Islet of Langerhans (tissue), 1 donor: ENCODE results near the gene CDH13.

Source experiments
- FAIRE-seq: peaks from one replicate; lab custom pipeline; 2011; peaks lifted over from hg19 to GRCh38; lab: Jason Lieb, UNC

Gene CDH13

DNA sequence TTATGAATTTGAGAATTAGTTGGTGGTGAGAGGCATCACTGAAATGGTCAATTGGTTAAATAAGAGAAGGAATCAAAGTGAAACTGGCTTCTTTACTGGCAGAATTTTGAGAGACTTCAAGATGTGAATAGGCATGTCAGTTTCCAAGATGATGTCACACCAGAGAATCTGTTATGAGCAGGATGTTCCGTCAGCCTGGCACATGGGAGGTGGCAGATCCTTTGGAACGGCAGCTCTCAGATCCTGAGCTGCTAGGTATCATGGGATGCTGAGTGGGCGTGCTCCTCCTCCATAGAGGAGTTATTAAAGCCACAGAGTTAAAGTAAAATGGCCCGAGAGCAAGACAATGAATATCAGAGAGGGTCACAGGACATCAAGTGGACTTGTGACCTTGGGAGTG lies 736.8 kb downstream of the CDH13 start:
- FAIRE-seq = no peak

DNA sequence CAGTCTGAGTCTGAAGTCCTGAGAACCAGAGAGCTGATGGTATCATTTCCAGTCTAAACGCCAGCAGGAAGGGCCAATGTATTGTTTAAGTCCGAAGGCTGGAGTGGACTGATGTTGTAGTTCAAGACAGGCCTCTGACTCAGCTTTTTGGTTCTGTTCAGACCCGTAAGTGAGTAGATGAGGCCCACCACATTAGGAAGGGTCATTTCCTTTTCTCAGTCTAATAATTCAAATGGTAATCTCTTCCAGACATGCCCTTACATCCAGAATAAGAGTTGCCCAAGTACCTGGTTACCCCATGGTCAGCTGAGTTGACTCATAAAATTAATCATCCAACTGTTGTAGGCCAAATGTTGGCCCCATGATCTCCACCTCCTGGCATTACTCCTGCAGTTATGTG lies 738.4 kb downstream of the CDH13 start:
- no peak for FAIRE-seq

DNA sequence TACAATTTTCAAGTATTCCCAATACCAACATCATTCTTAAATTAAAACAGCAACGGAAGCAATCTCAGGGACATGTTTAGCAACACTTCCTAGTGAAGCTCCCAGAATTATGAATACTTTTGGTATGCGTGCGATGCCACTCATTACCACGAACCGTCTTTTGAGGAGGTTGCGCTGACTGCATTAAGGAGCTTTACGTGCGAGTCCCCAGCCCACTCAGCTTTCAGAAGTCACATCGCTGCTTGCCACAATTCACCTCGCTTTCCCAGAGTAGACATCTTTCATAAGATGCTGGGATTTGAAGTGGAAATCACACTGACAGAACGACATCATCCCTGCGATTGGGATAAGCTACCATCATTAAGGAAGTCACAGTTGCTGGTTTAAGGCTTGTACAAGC lies 739.5 kb downstream of the CDH13 start:
- FAIRE-seq = no peak

DNA sequence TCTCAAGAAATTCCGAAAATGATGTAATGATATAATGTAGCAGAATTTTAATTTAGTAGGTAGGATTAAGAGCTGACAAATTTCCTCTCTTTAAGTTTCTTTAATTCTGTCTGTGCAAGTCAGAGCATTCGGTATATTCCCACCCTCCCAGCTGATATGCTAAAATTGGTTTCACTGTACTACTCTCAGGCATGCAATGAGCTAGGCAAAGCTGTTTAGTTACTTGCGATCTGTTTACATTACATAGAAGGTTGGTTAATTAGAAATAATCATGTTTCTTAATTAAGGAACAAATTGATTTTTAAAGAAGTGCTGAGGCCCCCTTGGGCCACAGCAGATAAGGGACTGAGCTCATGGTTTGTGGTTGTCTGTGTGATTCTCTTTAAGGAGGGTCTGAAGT lies 748.2 kb downstream of the CDH13 start:
- FAIRE-seq = no peak

DNA sequence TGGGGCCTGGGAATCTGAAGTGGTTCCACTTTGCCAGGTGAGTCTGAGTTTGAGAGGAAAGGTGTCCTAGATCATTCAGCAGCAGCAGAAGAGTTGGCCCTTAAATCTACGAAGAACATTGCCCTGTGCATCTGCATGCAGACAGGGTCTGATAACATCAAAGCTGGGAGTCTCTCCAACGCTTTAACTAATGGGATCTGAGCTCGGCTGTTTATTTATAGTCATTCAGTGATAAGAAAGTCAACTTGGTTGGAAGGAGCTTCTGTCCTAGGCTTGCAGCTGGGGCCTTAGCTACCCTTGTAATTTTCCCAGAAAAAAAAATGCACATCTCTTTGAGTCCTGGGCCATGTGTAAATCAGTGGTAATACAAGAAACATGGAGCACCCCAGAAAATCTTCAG lies 763.0 kb downstream of the CDH13 start:
- no peak for FAIRE-seq

DNA sequence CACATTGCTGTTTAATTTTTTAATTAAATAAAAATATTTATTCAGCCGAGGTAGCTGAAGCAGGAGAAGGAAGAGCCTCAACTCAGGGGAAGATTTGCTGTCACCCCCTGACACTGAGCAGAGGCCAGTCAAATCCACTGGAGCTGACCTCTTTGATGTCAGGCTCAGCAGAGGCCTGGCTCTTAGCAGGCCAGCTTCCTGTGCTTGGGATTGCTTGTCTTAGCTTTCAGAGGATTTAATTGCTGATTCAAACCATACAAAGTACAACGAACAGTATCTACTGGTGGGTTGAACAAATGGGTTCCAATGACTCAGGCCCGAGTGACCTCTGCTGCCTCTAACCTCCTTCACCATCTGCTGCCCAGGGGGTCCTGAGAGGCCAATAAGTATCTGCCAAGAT lies 764.0 kb downstream of the CDH13 start:
- no peak for FAIRE-seq

DNA sequence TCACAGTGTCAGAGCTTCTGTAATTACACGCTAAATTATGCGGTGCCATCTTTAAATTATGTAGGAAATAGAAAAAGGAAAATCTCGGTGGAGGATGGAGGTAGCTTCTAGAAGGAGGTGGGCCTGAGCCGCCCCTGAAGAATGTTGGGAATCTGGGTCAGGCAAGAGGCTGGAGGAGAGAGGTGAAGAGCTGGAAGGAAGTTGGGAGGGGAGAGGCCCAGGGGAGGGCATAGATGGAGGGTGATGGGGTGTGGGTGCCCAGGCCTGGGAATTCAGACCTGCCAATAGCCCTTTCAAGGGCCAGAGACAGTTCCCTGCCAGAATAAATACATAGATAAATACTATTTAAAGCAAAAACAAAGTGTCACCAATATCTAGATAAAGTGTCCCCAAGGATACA lies 766.0 kb downstream of the CDH13 start:
- no peak for FAIRE-seq

DNA sequence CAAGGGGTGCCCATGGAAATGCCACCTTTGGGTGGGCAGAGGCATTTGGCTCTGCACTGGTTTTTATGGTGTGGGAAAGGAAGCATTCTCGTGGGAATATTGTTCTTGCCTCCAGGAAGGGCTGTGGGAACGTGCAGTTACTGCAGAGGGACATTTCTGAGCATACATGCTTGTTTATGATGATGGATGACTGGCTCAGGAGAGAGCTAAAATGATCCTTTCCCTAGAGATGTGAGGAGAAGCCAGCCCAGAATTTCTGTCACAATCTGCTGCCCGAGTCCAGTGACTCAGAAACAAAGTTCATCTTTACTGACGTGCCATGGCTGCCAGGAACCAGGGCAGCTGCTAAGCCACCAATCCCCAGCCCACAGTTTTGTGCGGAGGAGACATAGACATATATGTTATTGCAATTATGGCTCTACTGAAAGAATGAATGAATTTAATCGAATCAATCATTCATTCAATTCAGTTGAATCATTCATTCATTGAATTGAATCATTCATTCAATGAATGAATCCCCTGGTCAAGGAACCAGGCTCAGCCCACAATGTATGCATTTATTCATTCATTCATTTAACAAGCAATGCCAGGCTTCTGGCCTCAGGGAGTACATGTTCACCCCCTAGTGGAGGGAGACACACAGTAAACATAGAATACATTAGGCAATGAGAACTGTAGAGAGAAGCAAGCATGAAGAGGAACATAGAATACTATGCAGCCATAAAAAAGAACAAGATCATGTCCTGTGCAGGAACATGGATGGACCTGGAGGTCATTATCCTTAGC lies 766.6 kb downstream of the CDH13 start:
- FAIRE-seq = no peak

DNA sequence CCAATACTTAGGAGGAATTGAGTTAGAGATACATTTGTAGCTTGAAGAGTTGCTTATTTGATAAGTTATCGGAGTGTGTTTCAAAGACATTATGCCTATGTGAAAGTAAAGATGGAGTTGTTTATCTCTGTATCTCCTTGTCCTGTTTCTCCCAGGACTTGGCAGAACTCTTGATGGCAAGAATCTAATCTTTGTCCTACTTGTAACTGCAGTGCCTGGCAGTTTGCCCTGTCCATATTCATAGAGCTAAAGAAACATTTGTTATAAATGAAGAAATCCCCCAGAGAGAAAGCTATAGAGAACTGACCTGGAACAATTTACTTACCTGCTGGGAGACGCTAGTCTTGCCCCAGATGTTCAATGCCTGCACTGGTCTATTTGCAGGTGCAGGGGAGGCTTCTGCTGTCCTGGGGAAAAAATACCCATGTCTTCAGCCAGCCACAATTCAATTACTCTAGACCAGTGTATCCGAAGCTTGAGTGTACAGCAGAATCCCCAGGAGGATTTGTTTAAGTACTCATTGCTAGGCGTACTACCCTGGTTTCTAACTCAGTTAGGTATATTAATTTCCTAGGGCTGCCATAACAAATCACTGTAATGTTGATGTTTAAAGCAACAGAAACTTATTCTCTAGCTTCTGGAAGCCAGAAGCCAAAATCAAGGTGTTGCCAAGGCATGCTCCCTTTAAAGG lies 771.0 kb downstream of the CDH13 start:
- FAIRE-seq = no peak

DNA sequence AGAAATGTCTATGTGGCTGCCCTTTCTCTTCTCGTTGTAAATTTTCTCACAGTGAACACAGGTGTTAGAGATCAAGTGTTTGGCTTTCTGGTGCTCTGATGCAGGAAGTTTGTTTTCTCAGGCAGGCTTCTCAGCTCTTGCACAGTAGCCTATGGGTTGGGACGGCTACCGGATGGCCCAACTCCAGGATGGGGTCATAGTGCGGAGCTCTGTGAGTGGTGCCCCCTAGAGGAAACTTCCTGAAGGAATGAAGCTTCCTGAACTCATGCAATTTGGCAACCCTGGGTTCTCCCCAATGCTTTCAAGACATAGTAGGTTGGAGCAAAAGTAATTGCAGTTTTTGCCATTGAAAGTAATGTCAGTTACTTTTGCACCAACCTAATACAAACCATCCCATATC lies 773.5 kb downstream of the CDH13 start:
- FAIRE-seq = no peak

DNA sequence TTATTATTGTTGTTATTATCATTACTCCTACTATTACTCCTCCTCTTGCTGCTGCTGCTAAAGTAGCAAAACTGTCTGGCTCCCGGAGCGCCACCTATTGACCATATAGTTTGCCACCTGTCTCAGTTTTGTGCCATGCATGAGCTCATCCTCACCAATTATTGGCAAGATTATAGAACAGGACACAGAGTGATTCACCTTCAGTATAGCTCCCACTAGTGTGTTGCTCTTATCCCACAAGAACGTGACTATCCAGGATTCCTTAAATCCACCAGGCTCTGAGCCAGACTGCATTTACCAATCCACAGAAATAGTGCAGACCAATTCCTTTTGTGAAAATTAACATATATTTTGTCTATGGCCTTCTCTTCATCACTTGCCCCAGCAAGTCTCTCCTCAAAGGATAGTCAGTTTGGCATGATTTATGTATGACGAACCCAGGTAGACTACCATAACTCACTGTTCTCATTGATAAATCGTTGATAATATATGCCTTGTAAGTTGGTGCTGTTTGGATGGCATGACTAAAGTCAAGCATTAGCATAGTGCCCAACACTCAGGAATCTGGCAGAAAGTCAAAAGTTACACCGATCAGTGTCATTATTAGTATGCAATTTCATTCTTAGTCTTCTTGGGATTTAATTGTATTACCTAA lies 775.5 kb downstream of the CDH13 start:
- no peak for FAIRE-seq

DNA sequence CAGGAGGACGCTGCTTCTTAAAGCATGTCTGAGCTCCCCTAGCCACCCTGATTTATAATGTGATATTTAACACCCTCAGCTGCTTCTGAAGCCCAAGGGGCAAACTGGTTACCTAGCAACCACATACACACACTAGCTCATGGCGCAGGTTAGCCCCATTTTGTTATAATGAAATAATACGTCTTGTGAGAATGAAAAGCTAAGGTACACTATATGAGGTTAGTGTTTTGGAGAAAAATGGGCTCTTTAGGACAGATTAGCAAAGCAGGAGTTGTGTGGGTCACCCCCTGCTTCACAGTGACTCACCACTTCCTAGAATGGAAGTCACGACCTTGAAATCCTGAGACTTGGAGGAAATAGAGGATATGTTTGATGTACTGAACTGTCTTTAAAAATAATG lies 776.2 kb downstream of the CDH13 start:
- FAIRE-seq = no peak

DNA sequence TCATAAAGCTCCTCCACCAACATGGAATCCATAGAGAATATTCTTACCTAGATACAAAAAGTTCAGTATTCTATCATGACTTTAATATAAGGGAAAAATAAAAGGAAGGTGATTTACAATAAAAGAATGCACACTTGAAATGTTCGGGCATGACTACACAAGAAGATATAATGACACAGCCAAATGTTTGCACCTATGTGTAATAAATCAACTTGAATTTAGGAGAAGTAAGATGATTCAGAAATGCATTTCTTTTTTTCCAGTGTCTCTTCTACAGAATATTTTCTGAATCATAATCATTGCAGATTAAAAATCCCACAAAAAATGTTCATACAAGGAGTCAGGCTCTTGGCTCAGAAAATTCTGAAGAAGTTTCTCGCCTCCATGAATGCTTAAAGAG lies 777.0 kb downstream of the CDH13 start:
- FAIRE-seq = no peak

DNA sequence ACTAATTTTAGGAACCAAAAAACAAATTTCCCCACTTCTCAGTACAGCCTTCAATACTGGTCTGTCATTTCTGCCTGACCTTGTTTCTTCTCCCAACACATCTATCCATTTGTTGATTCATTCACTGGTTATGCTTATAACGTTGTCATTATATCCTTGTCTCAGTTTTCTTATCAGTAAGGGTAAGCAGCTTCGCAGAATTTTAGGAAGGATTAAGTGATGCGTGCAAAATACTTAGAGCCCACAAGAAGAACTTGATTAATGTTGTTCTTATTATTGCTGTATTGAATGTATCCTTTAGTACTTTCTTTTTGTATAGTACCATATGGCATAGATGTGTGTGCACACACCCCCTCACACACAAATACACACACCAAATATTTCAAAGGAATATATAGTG lies 777.5 kb downstream of the CDH13 start:
- FAIRE-seq = no peak

DNA sequence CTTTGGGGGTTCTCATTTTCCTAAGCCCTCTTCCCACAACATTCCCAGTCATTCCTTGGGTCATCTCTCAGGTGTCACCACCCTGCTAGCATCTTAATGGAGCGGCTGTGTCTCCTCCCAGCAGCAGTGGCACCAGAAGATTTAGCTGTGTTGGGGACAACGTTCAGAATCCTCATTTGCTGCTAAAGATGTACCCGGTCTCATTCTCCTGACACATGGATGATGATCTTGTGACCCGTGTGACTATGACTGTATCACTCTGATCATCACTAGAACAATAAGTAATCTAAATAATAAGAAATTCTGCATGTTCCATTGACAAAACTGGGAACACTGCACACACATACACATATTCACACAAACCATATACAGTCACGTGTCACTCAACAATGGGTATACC lies 781.2 kb downstream of the CDH13 start:
- FAIRE-seq = no peak

DNA sequence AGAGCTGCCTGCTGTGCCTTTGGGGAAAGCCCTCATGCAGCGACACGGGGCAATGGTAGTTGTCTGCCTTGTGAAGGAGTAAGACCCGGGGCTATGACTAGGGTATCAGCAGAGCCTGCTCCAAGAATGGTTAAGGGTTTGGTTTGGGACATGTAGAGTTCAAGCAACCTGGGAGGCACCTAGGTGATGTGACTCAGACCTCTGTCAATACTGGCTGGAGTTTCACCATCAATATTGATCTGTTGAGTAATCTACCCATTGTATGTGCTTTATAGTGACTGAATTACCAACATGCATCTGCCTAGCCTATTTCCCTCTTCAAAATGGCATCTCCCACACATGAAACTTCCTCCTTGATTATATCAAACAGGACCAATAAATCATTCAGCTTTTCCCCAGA lies 782.6 kb downstream of the CDH13 start:
- FAIRE-seq = no peak

DNA sequence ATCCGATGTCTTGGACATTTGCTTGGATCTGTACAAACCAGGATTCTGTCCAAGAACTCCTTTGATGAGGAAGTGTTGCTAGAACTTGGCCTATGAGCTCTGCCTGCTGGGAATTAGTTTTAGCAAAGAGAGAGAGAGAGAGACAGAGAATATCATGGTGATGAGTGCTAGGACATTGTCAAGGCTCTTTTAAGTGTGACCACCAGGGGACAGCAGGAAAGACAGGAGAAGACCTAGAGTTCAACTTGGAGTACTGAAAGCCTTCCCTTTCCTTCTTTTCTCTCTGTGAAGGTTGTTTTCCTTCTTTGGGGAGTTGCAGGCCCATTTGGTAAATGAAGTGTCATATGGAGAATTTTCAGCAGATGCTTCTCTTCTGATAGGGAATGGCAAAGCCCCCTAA lies 791.8 kb downstream of the CDH13 start:
- no peak for FAIRE-seq

DNA sequence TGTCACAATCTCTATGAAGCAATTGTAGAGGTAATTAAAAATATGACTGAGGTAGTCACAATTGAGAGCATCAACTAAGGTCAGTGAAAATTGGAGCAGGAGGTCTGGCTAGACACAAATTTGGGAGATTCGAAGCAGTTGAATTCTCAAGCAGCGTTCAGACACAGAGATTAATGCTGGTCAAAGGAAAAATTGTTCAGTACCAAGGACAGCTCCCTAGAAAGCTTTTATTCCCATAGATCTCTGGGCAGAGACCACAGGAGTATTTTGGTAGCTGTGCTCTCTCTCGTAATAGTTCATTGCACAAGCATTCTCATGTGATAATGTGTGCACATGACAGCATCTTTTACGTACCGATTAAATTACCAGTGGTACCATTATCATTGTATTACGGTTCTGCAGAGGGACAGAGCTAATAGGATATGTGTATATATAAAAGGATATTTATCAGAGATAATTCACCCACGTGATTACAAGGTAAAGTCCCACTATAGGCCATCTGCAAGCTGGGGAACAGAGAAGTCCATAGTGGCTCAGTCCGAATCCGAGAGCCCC lies 793.5 kb downstream of the CDH13 start:
- FAIRE-seq = no peak

DNA sequence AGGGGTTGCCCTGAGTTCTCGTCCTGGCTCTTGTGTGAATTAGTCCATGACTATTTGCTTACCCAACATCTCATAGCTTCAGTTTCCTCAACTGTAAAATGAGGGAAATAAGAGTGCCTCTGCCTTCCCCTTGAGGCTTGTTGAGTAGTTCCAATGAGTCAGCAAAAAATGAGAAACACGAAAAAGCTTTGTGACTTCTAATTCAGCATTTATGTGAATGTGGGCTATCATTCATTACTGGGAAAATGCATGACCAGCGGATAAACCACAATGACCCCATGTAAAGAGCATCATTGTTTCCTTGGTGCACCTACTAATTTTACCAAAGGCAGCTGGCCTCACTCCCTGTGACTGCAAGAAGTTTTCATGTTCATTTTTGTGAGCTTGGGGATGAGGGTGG lies 806.4 kb downstream of the CDH13 start:
- FAIRE-seq = no peak

DNA sequence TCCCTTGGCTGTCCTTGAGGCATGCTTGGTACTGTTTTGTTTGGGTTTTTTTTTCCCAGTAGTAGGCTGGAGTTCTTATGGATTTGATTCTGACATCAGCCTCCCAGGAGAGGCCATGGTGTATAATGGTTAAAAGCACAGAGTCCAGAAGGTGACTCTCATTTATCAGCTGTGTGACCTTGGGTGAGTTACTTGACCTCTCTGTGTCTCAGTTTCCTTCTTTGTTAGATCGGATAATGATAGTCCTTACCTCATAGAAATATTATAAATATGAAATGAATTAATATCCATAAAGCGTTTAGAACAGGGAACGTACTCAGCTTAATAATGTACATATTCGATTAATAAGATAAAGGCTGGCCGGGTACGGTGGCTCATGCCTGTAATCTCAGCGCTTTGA lies 810.3 kb downstream of the CDH13 start:
- no peak for FAIRE-seq

DNA sequence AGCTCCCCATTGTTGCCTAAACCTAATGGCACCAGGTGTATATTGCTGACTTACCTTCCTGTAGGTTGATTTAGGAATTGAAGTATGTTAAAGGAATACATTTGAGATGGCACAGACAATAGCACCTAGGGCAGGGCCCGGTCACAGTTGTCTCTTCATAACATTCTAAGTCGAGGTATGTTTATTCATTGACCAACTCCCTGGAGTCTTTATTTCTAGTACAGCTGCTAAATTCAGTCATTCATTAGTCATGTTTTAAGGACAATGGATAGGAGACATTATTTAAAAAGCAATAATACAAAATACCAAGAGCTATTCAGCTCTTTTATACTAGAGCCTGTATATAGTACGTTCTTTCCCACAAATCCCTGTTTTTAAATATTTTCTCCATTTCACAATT lies 811.6 kb downstream of the CDH13 start:
- FAIRE-seq = no peak

DNA sequence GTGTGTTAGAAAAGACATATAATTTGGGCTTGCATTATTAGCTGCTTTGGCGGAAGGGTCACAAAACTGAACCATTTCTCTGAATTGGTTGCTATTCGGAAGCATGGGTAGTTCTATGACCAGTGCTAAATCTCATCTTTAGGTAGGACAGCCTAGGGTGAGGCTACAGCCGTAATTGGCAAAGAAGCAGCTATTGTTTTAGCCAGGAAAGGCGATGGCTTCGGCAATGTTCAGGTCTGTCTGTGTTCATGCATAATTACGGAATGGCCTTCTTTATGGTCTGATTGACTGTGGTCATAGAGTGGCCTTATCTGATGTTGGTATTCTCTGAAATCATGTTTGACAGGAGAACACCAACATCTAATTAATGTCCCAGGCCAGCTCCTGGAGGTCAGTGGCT lies 812.6 kb downstream of the CDH13 start:
- FAIRE-seq = no peak

DNA sequence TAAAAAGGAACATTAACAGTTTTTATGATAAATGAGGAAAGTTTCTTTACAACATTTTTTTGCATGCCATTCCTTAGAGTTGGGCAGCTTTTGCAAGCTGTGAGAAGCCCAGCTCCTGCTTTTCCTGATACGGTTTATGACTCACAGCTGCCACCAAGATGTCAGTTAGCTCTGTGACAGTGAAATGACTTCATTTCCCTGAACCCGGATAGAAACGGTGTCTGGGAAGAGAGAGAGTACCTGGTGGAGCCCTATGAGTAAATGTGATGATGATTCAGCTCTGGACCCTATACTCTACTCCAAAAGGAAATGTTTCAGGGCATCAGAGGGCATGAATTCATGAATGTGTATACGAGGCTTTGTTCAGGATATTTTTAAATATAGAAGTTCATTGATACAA lies 814.7 kb downstream of the CDH13 start:
- no peak for FAIRE-seq
